Measurements from ENCODE around the gene DDX51.

Gene DDX51

DNA sequence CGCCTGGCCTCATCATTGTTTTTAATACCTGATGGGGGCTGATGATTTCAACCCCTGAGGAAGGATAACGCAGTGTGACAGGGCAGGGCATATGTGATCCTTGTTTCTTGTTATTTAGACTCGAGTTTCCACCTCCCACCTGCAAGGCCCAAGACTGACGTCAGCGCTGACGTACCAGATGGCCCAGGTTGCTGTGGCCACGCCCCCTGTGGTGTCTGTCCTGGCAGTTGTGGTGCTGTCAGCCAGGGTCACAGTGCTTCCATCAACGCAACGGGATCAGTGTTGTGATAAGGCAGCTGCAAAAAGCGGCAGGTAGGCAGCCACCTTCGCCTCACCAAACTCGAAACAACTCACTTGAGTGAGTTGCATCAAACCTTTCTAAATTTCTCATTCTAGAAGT lies 18.4 kb downstream of the DDX51 start:
- Histone ChIP-seq H3K9me3 (ENCODE audit: severe bottlenecking) (peaks cover 5% of the 10 kb centered on the region), H3K4me3 (ENCODE audit: low read depth, low read length) (no peak overlapping the region), H3K27me3 (ENCODE audit: insufficient read depth, low read depth, severe bottlenecking) (no peaks in the 10 kb centered on the region), H3K27ac (no peak overlapping the region), H3K36me3 (peaks cover 39% of the 10 kb centered on the region)
- no peak for DNase-seq
- TF ChIP-seq, protein P1, sequence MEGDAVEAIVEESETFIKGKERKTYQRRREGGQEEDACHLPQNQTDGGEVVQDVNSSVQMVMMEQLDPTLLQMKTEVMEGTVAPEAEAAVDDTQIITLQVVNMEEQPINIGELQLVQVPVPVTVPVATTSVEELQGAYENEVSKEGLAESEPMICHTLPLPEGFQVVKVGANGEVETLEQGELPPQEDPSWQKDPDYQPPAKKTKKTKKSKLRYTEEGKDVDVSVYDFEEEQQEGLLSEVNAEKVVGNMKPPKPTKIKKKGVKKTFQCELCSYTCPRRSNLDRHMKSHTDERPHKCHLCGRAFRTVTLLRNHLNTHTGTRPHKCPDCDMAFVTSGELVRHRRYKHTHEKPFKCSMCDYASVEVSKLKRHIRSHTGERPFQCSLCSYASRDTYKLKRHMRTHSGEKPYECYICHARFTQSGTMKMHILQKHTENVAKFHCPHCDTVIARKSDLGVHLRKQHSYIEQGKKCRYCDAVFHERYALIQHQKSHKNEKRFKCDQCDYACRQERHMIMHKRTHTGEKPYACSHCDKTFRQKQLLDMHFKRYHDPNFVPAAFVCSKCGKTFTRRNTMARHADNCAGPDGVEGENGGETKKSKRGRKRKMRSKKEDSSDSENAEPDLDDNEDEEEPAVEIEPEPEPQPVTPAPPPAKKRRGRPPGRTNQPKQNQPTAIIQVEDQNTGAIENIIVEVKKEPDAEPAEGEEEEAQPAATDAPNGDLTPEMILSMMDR (IDR thresholded peaks at IDR 0.05; ENCODE audit: low read depth, low read length) = no peak

DNA sequence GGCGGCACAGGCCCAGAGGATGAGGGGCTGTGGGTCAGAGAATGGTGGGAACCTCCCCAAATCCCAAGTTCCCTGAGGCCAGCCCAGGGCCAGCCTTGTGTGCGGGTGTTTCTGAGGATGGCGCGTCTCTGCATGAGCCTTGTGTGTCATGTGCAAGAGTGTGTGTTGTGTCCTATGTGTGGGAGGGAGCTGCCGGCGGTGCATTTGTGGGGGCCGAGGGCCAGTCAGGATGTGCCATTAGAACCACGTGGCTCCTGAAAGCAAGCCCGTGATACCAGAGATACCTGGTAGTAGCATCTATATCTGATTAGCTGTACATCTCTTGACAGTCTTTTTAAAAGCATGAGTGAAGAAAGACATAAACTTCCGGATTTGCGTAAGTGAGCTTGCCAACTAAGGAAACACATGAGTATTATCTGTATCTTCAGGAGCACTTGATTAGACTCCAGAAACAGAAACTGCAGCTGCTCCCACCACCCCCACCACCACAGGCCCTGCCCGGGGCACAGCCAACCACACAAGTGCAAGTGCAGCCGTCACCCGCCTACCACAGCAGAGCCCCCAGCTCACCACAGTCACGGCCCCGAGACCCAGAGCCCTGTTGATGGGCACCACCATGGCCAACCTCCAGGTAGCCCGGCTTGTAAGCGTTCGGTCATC lies 19.2 kb downstream of the DDX51 start:
- Histone ChIP-seq H3K4me3 (ENCODE audit: low read depth, low read length) (no peak overlapping the region), H3K27ac (no peak overlapping the region), H3K27me3 (ENCODE audit: insufficient read depth, low read depth, severe bottlenecking) (no peaks in the 10 kb centered on the region), H3K9me3 (ENCODE audit: severe bottlenecking) (peaks cover 5% of the 10 kb centered on the region), H3K36me3 (peaks cover 39% of the 10 kb centered on the region)
- no peak for DNase-seq
- TF ChIP-seq, protein P1 (IDR thresholded peaks at IDR 0.05; ENCODE audit: low read depth, low read length) = no peak

DNA sequence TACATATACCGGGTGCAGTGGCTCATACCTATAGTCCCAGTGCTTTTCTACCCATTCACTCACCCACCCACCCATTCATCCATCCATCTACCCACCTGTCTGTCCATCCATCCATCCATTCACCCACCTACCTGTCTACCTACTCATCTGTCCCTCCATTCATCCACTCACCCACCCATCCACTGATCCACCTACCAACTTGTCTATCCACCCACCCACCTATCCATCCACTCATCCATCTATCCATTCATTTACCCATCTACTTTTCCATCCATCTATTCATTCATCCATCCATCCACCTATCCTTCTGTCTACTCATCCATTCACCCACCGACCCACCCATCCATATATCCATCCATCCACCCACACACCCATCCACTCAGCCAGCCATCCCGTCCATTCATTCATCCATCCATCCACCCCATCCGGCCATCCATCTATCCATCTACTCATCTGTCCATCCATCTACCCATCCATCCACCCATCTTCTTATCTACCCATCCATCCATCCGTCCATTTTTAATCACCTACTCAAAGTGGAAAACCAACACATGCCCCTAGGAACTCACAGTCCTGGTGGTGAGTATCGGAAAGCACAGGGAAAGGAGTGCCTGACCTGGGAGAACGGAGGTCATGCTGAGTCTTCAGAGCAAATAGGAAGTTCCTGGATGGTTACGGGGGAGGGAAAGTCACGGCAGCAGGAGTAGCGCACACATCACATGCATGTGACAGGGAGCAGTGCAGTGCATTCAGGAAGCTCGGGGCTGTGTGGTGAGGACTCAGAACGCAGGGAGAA lies 20.0 kb downstream of the DDX51 start:
- DNase-seq = no peak
- TF ChIP-seq, protein P1 (IDR thresholded peaks at IDR 0.05; ENCODE audit: low read depth, low read length) = no peak
- no peak overlapping the region for H3K27ac ChIP-seq
- H3K4me3 ChIP-seq (ENCODE audit: low read depth, low read length) = no peak overlapping the region
- no peaks in the 10 kb centered on the region for H3K27me3 ChIP-seq (ENCODE audit: insufficient read depth, low read depth, severe bottlenecking)
- peaks cover 39% of the 10 kb centered on the region for H3K36me3 ChIP-seq
- peaks cover 5% of the 10 kb centered on the region for H3K9me3 ChIP-seq (ENCODE audit: severe bottlenecking)

DNA sequence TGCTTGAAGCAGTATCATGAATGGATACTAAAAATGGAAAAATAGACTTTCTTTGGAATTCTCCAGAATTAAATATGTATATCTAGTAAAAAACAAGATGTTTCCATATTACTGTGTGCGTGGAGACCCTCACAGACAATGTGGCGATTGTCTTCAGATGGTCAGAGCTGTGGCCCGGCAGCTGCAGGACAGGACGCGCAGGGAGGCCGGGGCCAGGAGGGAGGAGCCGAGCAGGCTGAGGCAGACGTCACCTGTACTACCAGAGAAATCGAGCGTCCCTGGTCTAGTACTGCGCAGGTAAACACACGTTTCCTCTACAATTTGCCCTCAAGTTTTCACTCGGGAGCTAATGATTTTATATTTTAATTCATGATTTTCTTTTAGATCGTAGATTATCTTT lies 22.8 kb downstream of the DDX51 start:
- H3K27me3 ChIP-seq (ENCODE audit: insufficient read depth, low read depth, severe bottlenecking) = no peaks in the 10 kb centered on the region
- H3K9me3 ChIP-seq (ENCODE audit: severe bottlenecking) = no peaks in the 10 kb centered on the region
- DNase-seq = no peak
- H3K36me3 ChIP-seq = peaks cover 21% of the 10 kb centered on the region
- H3K4me3 ChIP-seq (ENCODE audit: low read depth, low read length) = no peak overlapping the region
- TF ChIP-seq, protein P1 (IDR thresholded peaks at IDR 0.05; ENCODE audit: low read depth, low read length) = no peak
- no peak overlapping the region for H3K27ac ChIP-seq

DNA sequence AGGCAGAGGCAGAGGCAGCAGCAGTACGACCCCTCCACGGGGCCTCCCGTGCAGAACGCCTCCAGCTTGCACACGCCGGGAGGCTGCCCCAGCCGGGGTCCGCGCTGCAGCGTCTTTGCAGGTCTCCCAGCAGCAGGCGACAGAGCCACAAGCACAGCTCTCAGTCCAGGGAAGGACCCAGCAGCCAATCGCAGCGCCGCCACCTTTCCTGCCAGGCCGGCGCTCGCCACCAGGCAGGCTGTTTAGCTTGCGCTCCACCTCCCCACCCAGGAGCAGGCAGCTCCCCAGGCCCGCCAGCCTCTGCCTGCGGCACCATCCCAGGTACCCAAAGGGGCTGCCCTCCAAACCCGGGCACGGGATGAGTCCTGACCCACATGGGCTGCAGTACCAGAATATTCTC lies 25.2 kb downstream of the DDX51 start:
- no peak overlapping the region for H3K4me3 ChIP-seq (ENCODE audit: low read depth, low read length)
- H3K27me3 ChIP-seq (ENCODE audit: insufficient read depth, low read depth, severe bottlenecking) = no peaks in the 10 kb centered on the region
- H3K36me3 ChIP-seq = peaks cover 21% of the 10 kb centered on the region
- no peak overlapping the region for H3K27ac ChIP-seq
- TF ChIP-seq, protein P1 (IDR thresholded peaks at IDR 0.05; ENCODE audit: low read depth, low read length) = no peak
- DNase-seq = no peak
- H3K9me3 ChIP-seq (ENCODE audit: severe bottlenecking) = no peaks in the 10 kb centered on the region
